Coronary artery (tissue), 2 donors: Measurements from ENCODE around the gene HSPB9.

Source experiments
- DNase-seq: peaks from one replicate; pipeline ENCODE4 v3.0.0-alpha.2; 2017; ENCODE audit warnings: low spot score
- H3K27ac ChIP-seq, 2 donors: fragments of 200-600 bp; sonication (generic); one replicate each; pipeline ENCODE4 v1.5.1; 2016 to 2019
- H3K4me3 ChIP-seq: fragments of 200-600 bp; sonication (generic); 2 replicates; pipeline ENCODE4 v1.5.1; 2016; ENCODE audit warnings: mild to moderate bottlenecking, moderate library complexity
- TF ChIP-seq, protein P1 (sequence below): fragments of 200-600 bp; sonication (generic); IDR thresholded peaks from one replicate; pipeline ENCODE4 v1.5.1; 2019; ENCODE audit warnings: antibody characterized with exemption

The HSPB9 gene

DNA sequence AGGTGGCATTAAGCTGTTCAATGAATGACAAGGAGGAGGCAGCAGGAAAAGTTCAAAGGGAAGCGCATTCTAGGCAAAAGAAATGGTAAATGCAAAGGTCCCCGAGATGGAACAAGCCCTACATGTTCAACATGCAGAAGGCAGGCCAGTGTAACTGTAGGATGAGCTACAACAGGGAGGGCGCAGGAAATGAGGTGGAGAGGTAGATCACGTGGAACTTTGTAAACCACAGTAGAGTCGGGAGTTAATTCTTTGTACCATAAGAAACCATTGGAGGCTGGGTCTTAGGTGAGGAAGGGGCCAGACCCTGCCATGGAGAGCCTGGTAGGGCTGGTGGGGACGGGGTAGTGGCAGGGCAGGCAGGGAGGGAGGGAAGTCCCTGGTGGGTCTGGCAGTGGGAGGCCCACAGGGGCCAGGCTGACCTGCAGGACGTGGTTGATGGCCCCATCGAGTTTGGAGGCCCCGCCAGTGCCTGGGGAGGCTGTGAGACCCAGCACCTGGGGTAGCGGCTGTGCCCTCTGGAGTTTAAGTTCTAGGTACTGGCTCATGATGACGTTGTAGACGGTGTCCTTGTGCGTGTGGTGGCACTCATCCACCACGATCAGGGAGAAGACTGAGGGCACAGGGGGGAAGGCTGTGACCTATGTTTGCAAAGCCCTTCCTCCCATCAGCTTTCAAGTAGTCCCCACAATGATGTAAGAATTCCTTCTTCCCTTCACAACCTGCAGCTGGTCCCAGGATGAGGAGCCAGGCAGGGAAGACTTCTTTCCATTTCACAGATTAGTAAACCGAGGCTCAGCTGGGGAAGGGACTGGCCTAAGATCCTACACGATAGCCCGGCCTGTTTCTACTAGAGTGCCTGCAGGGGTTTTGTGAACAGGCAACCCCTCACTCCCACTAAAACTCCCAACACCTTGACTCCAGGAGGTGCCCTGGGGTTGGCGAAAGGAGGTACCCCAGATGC lies 12.0 kb upstream of the HSPB9 start:
- no peak overlapping the region for H3K4me3 ChIP-seq

GRCh38 chr17:42111265-42111636 lies 11.4 kb upstream of the HSPB9 start:
- Histone ChIP-seq H3K27ac (peak overlapping the region; percentile 88 to 96), H3K4me3 (peak overlapping the region; percentile 81)
- no peak for DNase-seq
- TF ChIP-seq, protein P1, sequence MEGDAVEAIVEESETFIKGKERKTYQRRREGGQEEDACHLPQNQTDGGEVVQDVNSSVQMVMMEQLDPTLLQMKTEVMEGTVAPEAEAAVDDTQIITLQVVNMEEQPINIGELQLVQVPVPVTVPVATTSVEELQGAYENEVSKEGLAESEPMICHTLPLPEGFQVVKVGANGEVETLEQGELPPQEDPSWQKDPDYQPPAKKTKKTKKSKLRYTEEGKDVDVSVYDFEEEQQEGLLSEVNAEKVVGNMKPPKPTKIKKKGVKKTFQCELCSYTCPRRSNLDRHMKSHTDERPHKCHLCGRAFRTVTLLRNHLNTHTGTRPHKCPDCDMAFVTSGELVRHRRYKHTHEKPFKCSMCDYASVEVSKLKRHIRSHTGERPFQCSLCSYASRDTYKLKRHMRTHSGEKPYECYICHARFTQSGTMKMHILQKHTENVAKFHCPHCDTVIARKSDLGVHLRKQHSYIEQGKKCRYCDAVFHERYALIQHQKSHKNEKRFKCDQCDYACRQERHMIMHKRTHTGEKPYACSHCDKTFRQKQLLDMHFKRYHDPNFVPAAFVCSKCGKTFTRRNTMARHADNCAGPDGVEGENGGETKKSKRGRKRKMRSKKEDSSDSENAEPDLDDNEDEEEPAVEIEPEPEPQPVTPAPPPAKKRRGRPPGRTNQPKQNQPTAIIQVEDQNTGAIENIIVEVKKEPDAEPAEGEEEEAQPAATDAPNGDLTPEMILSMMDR, result no peak

More for the DNA sequence above, 12.0 kb upstream of the HSPB9 start:
- peak overlapping the region in 1 of 2 donors; percentile 96 for H3K27ac ChIP-seq
- TF ChIP-seq, protein P1, result no peak
- no peak for DNase-seq

GRCh38 chr17:42111871-42112551 lies 10.6 kb upstream of the HSPB9 start:
- DNase-seq, result no peak
- TF ChIP-seq, protein P1, result no peak

DNA sequence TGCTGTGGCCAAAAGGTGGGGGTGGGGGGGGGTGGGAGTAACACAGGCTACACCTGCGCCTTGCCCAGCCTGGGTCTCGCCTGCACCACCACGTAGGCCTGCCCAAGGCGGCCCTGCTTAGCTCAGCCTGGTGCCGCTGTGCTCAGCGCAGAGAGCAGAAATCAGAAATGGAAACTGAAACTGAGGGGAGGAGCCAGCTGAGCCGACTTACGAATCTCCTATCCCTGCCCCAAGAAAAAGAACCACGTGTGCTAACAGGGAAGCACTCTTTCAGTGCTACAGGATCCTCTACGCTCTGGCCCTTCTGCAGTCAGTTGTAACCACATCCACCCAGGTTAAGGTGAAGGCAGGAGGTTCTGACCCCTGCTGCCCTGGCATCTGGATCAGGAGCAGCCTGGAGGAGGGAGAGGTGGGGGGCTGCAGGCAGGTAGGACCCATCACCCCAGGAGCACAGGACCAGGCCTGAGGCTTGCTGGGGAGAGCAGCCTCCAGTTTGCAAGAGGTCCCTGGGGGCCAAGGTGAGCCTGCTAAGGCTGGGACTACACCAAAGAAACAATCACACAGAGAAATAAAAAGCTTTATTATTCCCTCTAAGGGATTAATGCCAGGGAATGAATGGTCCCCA lies 9.9 kb upstream of the HSPB9 start, which contains the start of gene DHX58:
DHX58 (minus strand) TSS at position 163 of the 625 bp plus-strand sequence. CDS start 822 bp downstream, outside the sequence.
- Histone ChIP-seq H3K27ac (peak within 1 kb of the TSS; percentile 88 to 96), H3K4me3 (peak within 1 kb of the TSS; percentile 81)
- DNase-seq, result peak; percentile 86
- TF ChIP-seq, protein P1, result no peak

More at GRCh38 chr17:42111871-42112551, 10.6 kb upstream of the HSPB9 start:
- Histone ChIP-seq H3K4me3 (peak overlapping the region; percentile 81), H3K27ac (peak overlapping the region; percentile 88 to 96)

DNA sequence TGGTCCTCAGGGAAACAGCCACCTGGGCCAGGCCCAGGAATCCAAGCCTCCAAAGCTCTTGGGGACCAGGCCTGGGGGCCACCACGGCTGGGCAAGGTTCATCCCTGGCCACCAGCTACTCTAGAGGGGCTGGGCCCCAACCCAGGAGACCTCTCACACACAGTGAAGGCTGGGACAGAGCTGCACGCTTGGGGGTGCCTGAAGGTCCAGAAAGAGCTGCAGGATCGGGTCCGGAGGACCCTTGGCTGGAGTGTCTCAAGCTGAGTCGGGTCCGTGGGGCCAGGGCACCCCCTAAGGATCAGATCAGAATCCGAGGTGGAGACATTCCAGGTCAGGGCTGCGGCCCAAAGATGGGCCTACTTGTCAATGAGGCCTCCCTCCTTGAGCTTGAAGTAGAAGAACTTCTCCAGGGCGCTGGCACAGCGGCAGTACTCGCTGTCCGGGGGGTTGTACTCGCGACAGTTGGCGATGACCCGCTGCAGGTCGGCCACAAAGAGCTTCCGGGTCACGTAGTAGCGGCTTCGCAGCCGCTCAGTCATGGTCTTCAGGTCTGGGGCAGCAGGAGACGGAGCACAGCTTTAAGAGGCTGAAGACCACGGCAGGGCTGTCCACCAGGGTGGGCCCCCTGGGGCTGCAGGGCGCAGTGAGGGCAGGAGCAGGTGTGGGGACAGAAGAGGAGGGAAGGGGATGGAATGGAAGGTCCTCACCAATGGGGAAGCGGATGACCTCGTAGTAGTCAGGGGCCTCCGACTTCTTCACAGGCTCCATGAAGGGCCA lies 9.1 kb upstream of the HSPB9 start:
- no peak overlapping the region for H3K4me3 ChIP-seq
- peak overlapping the region; percentile 88 to 96 for H3K27ac ChIP-seq
- TF ChIP-seq, protein P1, result no peak
- no peak for DNase-seq

DNA sequence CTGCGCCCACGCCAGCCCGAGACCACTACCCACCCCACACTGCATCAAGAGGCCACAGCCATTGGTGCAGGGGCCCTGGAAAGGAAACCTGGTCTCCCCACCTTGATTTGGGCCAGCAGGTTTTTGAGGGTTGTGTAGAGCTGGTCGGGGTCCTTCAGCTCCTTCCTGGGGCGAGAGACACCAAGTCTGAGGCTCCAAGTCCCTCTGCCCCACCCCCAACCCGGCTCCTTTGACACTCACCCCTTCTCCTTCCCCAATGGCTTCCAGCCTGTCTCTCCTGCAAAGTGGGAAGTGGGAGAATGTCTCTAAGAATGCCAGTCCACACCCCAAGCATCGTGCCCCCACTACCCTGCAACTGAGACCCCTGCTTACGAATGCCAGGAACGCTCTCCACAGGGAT lies 8.5 kb upstream of the HSPB9 start:
- H3K4me3 ChIP-seq, result no peak overlapping the region
- DNase-seq, result no peak
- TF ChIP-seq, protein P1, result no peak
- no peak overlapping the region for H3K27ac ChIP-seq
